Natural killer cell (primary cell): ENCODE results near the gene FABP6. TPM values are rescaled to one million over a fixed set of nuclear protein-coding genes. Genes with fewer than 3 reads are reported as not detected.

Experiments
- ATAC-seq, 3 donors: fragments of 150-1000 bp in 2 of 3; fragments of 200-7000 bp in 1 of 3; cut with Tn5 transposase; 1 replicate in 1 of 3; 2 replicates in 2 of 3; pipeline ENCODE4 v1.10.0; 2021; ENCODE audit warnings: mild to moderate bottlenecking in 2 of 3, moderate library complexity in 2 of 3
- DNase-seq, 2 donors: peaks; one replicate each; pipeline versions ENCODE4 v3.0.0 to v3.0.0-alpha.2; 2013 to 2021; ENCODE audit warnings: mixed read lengths in 1 of 2
- H3K27ac ChIP-seq: one replicate; pipeline ENCODE4 v1.5.1; 2013; ENCODE audit warnings: mild to moderate bottlenecking, low read length
- H3K27me3 ChIP-seq: one replicate; pipeline ENCODE4 v1.6.1; 2013; ENCODE audit warnings: low read length; ENCODE audit not compliant: control insufficient read depth, insufficient read depth
- H3K36me3 ChIP-seq: one replicate; pipeline ENCODE4 v1.6.1; 2013; ENCODE audit warnings: low read length; ENCODE audit not compliant: control insufficient read depth, insufficient read depth
- H3K4me1 ChIP-seq: one replicate; pipeline ENCODE4 v1.6.1; 2013; ENCODE audit warnings: low read length; ENCODE audit not compliant: control insufficient read depth, insufficient read depth
- H3K4me3 ChIP-seq: one replicate; pipeline ENCODE4 v1.5.1; 2013; ENCODE audit warnings: low read length
- H3K9me3 ChIP-seq: one replicate; pipeline ENCODE4 v1.6.1; 2013; ENCODE audit warnings: low read length; ENCODE audit not compliant: control insufficient read depth, insufficient read depth
- H3K27ac Mint-ChIP-seq, 2 donors: one replicate each; pipeline ENCODE4 v1.8.0; 2022; ENCODE audit warnings: mild to moderate bottlenecking in 2 of 2, mixed read lengths in 2 of 2, moderate library complexity in 1 of 2
- H3K27me3 Mint-ChIP-seq, 2 donors: one replicate each; pipeline ENCODE4 v1.8.0; 2022; ENCODE audit warnings: low read depth in 2 of 2, mixed read lengths in 2 of 2
- H3K36me3 Mint-ChIP-seq: one replicate; pipeline ENCODE4 v1.8.0; 2022; ENCODE audit warnings: mixed read lengths
- H3K4me1 Mint-ChIP-seq, 2 donors: one replicate each; pipeline ENCODE4 v1.8.0; 2022; ENCODE audit warnings: mixed read lengths in 2 of 2
- H3K4me3 Mint-ChIP-seq: one replicate; pipeline ENCODE4 v1.8.0; 2022; ENCODE audit warnings: mild to moderate bottlenecking, moderate library complexity, mixed read lengths
- H3K9me3 Mint-ChIP-seq, 2 donors: one replicate each; pipeline ENCODE4 v1.8.0; 2022; ENCODE audit warnings: mixed read lengths in 2 of 2
- CTCF ChIP-seq: fragments of 200-600 bp; IDR thresholded peaks from one replicate; pipeline ENCODE4 v1.8.0; 2022; ENCODE audit warnings: antibody characterized with exemption
- WGBS: methylation state at CpG from one replicate; pipeline ENCODE4 v1.1.7; 2013; ENCODE audit warnings: missing lambda C conversion rate; ENCODE audit not compliant: insufficient coverage; 5-methylcytosine and 5-hydroxymethylcytosine counted together
- intact Hi-C: fragments of 100-400 bp; cut with micrococcal nuclease; formaldehyde crosslinking; loops from one replicate; pipeline ENCODE4 v1.14.2; 2022
- total RNA-seq, 4 donors: library from RNA; stranded (reverse); fragments of 120-200 nt in 1 of 4; gene quantifications; one replicate each; pipeline versions ENCODE4 v1.2.3 to v1.2.4, GENCODE V29; 2013 to 2022

The FABP6 gene
- total RNA-seq, 3 donors from 2014 or later (not counting 1 experiment from before 2014, with no cell fraction given): not detected

- Mint-ChIP-seq H3K27ac (peak overlapping the region; percentile 38 to 56), H3K27me3 (no peaks in the 10 kb centered on the region), H3K4me1 (peaks cover 48 to 51% of the 10 kb centered on the region in 2 donors), H3K36me3 (no peaks in the 10 kb centered on the region), H3K4me3 (no peak overlapping the region), H3K9me3 (no peaks in the 10 kb centered on the region)
- Histone ChIP-seq H3K36me3 (no peaks in the 10 kb centered on the region), H3K9me3 (no peaks in the 10 kb centered on the region), H3K4me1 (peaks cover 49% of the 10 kb centered on the region), H3K27ac (no peak overlapping the region), H3K4me3 (no peak overlapping the region), H3K27me3 (no peaks in the 10 kb centered on the region)
- intact Hi-C loops: no loop called here
- DNase-seq (no peak), ATAC-seq (no peak)
- 93% methylated on average over 5 of the region's 5 CpGs for WGBS
- TF ChIP-seq CTCF: no peak
Measured at GRCh38 chr5:160266044-160266443, 36.7 kb downstream of the FABP6 start.

GRCh38 chr5:160266752-160267345, 37.5 kb downstream of the FABP6 start:
- no peaks in the 10 kb centered on the region for H3K9me3 Mint-ChIP-seq
- no peak for ATAC-seq
- H3K4me1 ChIP-seq: peaks cover 50% of the 10 kb centered on the region
- H3K4me3 ChIP-seq: no peak overlapping the region
- H3K27me3 ChIP-seq: no peaks in the 10 kb centered on the region
- H3K36me3 Mint-ChIP-seq: no peaks in the 10 kb centered on the region
- H3K4me3 Mint-ChIP-seq: no peak overlapping the region
- H3K27me3 Mint-ChIP-seq: no peaks in the 10 kb centered on the region
- no peak overlapping the region for H3K27ac ChIP-seq
- no peak for TF ChIP-seq CTCF
- no peaks in the 10 kb centered on the region for H3K36me3 ChIP-seq
- peaks cover 47 to 50% of the 10 kb centered on the region in 2 donors for H3K4me1 Mint-ChIP-seq
- H3K27ac Mint-ChIP-seq: peak overlapping the region in 1 of 2 donors; percentile 56
- 89% methylated on average over 8 of the region's 9 CpGs for WGBS
- DNase-seq: no peak
- intact Hi-C loops: no loop called here
- H3K9me3 ChIP-seq: no peaks in the 10 kb centered on the region

GRCh38 chr5:160268121-160268520, 38.8 kb downstream of the FABP6 start:
- H3K9me3 ChIP-seq: no peaks in the 10 kb centered on the region
- peaks cover 47% of the 10 kb centered on the region for H3K4me1 ChIP-seq
- 62% methylated on average over 5 of the region's 5 CpGs for WGBS
- intact Hi-C loops: no loop called here
- no peaks in the 10 kb centered on the region for H3K36me3 ChIP-seq
- Mint-ChIP-seq H3K9me3 (no peaks in the 10 kb centered on the region), H3K4me3 (no peak overlapping the region), H3K4me1 (peaks cover 48 to 50% of the 10 kb centered on the region in 2 donors), H3K36me3 (no peaks in the 10 kb centered on the region), H3K27ac (peak overlapping the region; percentile 51 to 91), H3K27me3 (no peaks in the 10 kb centered on the region)
- H3K27me3 ChIP-seq: no peaks in the 10 kb centered on the region
- peak overlapping the region; percentile 30 for H3K27ac ChIP-seq
- no peak overlapping the region for H3K4me3 ChIP-seq
- ATAC-seq (peak in 2 of 3 donors; percentile 33 to 34), DNase-seq (no peak)
- TF ChIP-seq CTCF: no peak

GRCh38 chr5:160269017-160269416, 39.7 kb downstream of the FABP6 start:
- ATAC-seq: peak; percentile 69 to 75 (median 72)
- peak overlapping the region; percentile 51 to 91 for H3K27ac Mint-ChIP-seq
- 28% methylated on average over 10 of the region's 10 CpGs for WGBS
- peak; percentile 32 to 48 for DNase-seq
- H3K4me3 Mint-ChIP-seq: peak overlapping the region; percentile 6
- no peaks in the 10 kb centered on the region for H3K36me3 Mint-ChIP-seq
- no peaks in the 10 kb centered on the region for H3K27me3 Mint-ChIP-seq
- Histone ChIP-seq H3K27me3 (no peaks in the 10 kb centered on the region), H3K4me3 (no peak overlapping the region), H3K4me1 (peaks cover 56% of the 10 kb centered on the region), H3K36me3 (no peaks in the 10 kb centered on the region), H3K27ac (peak overlapping the region; percentile 30), H3K9me3 (no peaks in the 10 kb centered on the region)
- H3K4me1 Mint-ChIP-seq: peaks cover 46 to 47% of the 10 kb centered on the region in 2 donors
- intact Hi-C loops: no loop called here
- no peaks in the 10 kb centered on the region for H3K9me3 Mint-ChIP-seq
- no peak for TF ChIP-seq CTCF
